ENCODE measurements around the gene NUDT19.

GRCh38 chr19:32661318-32661717 lies 30.3 kb upstream of the NUDT19 start:
- TF ChIP-seq POLR2A (IDR thresholded peaks at IDR 0.05; ENCODE audit: low read depth) (no peak), CTCF (IDR thresholded peaks at IDR 0.05) (no peak), EP300 (IDR thresholded peaks at IDR 0.05) (no peak)

Data from esophagus muscularis mucosa (tissue), 4 donors.